Fibroblast of lung (primary cell): ENCODE measurements around the gene IGFL1.

Experiments
- CTCF ChIP-seq, 2 donors: IDR thresholded peaks in 1 of 2; conservative IDR thresholded peaks in 1 of 2; 1 replicate in 1 of 2; 2 replicates in 1 of 2; pipeline ENCODE4 v1.5.1; 2011 to 2012; ENCODE audit warnings: low read length in 2 of 2, control low read depth in 1 of 2, inconsistent platforms in 1 of 2, low read depth in 1 of 2, mild to moderate bottlenecking in 1 of 2
- EZH2 ChIP-seq: IDR thresholded peaks from 2 replicates; pipeline ENCODE4 v1.5.1; 2012; ENCODE audit warnings: low read length, control low read depth, mild to moderate bottlenecking; ENCODE audit errors: missing control alignments

- TF ChIP-seq EZH2 (no peak), CTCF (conservative IDR thresholded peaks at IDR 0.05 in 1 of 2, IDR thresholded peaks at IDR 0.05 in 1 of 2; ENCODE audit: low read depth in 1 of 2, low read length in 2 of 2) (no peak)
Observed at GRCh38 chr19:46225558-46226004, 4.0 kb upstream of the IGFL1 start.
